NOMO-1 (cell line): ENCODE measurements around the gene AEBP1.
"Not testable (repeated sequence)": the region's sequence is repeated elsewhere in the genome, so short reads cannot be mapped to it uniquely, and the experiment has no call there.

Source experiments
- DNase-seq, 2 experiments: peaks; one replicate each; lab custom pipeline; 2025; ENCODE audit not compliant: unreplicated experiment in 2 of 2; lab: John Stamatoyannopoulos, UW

Gene AEBP1

GRCh38 chr7:44116087-44116788, 12.1 kb downstream of the AEBP1 start:
- no peak for DNase-seq

DNA sequence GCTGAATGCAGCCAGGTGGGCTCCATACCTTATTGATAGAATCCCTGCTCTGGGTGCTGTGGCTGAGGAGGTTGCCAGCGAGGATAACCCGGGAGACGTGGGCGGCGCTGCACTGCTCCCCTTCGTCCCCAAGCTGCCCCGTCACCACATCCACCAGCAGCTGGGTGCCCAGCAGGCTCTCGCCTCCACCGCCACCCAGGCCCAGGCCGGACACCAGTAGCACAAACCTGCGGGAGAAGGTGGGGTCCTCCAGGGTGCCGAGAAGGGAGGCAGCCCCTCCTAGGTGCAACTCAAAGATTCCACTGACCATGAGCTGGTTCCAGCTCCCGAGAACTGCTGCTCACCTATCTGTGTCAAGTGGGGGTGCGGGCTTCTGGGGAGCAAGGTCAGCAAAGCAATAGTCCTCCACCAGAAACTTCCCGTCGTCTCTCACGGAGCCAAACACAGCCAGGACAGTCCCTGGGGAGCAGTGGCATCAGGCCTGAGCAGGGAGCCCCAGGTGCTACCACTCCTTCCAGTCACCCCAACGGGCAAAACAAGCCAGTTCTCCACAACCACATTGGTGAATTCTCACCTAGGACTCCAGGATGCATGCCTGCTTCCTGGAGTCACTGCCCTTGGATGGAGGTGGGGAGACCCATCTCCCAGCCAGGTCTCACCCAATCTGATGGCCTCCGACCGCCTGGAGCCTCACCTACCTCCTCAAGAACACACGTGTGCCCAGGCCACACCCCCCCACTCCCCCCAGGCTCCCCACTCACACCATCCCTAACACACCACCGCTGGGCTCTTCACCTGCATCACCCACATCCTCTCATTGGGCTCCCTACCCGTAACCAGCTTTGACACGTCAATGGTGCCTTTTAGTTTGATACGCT, 12.9 kb downstream of the AEBP1 start:
- DNase-seq = no peak

DNA sequence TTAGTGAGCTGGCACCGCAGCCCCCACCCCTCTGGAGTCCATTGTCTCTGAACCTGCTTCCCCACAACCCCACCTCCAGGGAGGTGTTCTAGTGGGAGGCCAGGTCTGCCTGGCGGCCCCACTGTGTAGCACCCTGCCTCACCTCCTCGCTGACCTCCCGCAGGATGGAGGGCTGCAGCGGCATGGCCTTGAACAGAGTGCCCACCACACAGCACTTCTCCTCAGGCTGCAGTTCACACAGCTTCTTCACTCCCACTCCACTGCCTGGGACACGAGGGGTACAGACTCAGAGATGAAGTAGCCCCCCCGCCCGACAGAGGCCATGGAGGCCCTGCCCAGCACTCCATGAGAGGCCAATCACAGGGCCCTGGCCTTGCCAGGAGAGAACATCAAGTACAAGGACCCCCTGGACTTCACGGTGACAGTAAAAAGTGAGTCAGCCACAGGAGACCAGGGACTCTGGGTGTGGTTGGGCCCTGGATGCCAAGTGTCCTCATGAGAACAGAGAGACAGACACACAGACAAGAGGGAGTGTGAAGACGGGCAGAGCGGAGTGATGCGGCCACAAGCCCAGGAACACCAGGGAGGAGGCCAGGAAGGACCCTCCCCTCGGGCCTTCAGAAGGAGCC, 13.8 kb downstream of the AEBP1 start:
- no peak for DNase-seq

DNA sequence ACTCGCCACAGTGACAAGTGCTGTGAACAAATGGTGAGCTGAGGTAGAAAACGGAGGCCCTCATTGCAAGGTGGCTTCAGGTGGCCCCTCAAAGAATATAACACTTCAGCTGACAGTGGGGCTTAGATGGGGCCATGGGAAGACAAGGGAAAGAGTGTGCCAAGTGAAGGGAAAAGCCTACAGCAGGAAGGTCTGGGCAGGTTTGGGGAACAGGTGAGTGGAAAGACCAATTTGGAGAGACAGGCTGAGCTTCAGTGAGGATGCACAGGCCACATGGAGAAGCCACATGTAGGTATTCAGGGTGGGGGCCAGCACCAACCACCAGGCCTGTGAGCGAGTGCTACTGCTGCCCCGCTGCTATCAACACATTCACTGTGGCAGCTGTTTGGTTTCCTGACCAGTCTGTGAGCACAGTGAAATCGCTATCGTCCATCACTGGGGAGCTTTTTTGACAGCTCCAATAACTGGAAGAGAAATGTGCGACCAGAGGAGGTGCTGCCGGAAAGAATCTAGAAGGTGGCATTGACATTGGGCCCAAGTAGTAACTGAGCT, 15.8 kb downstream of the AEBP1 start:
- DNase-seq = no peak

DNA sequence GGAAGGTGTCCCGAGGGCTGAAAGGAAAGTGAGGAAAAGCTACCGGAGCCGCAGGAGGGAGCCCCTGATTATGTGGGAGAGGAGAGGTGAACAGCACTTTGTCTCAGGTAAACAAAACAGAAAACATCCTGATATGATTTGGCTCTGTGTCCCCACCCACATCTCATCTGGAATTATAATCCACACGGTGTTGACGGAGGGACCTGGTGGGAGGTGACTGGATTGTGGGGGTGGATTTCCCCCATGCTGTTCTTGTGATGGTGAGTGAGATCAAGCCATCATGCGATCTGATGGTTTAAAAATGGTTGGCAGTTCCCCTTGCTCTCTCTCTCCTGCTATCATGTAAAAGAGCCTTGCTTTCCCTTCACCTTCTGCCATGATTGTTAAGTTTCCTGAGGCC, 16.2 kb downstream of the AEBP1 start:
- no peak for DNase-seq

DNA sequence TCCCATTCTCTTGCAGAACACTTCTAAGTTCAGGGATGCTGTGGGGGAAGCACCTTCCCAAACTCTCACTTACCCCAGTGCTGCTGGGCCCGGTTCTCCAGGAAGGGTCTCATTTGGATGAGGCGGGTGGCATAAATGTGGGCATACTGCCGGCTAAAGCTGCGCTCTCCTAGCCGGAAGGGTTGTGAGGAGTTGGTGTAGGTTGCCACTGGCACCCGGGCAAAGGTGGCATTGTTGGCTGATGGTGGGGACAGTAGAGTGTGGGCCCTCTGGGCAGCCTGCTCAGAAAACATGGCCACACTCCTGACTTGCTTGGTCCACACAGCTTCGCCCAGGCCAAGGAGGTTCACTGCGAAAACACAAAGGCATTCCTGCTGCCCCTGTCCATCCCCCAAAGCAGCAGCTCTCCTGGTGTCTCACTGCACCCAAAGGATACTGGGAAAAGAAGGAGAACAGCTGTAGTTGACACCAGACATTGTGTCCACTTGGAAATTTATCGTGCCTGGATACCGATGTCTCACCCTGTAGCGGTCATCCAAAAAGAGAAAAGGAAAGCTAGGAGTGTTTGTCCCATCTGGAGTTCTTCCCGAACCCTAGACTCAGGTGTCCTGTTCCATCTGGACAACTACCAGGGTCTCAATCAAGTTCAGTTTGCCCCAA, 17.7 kb downstream of the AEBP1 start:
- DNase-seq = no peak

GRCh38 chr7:44122529-44122928, 18.4 kb downstream of the AEBP1 start:
- no peak for DNase-seq

DNA sequence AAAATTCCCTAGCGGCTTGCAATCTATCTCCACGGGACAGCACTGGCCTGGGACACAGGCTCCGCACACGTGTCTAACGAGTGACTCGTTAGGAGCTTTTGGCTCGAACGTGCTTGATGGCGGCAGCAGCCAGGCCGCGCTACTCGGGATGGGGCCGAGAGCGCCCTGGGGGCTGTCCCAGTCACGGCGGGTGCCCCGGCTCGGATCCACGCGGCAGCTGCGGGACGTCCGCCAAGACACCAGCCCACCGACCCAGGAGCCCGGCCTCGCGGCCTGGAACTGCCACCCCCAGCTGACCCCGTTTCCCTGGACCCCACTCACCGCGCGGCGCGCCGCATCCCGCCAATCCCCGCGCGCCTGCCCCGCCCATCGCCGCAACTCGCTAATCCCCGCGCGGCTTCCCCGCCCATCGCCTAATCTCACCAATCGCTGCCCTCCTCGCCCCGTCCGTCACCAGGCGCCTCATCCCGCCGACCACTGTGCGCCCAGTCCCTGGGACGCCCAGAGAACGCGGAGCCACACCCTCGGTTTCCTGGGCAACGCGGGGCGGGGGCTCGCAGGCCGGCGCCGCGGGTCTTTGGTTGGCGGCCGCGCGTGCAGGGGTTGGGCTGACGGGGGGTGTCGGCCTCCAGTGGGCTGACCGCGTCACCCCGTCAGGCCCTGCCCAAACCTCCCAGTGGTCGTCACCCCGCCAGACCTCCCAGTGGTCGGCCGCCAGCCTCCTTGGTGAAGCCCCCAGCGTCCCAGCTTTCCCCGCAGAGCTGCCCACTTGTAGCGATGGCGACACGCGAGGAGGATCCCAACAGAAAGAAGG, 19.3 kb downstream of the AEBP1 start, which contains the start of gene POLD2:
POLD2 (minus strand) TSS at position 359 of the 814 bp plus-strand sequence. CDS start 1,495 bp downstream, outside the sequence.
- DNase-seq = peak; percentile 94 to 98

DNA sequence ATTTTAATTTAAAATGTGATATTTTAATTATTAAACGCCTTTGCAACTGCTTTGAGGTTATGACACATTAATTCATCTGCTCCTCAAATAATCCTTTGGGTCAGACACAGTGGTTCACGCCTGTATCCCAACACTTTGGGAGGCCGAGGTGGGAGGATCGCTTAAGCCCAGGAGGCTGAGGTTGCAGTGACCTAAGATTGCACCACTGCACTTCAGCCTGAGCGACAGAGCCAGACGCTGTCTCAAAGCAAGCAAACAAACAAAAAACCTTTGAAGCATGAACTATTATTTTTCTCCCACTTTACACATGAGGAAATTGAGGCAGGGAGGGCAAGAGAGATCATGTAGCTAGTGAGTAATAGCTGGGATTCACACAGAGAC, 20.7 kb downstream of the AEBP1 start:
- no peak for DNase-seq

- not testable (repeated sequence) for DNase-seq
Observed at GRCh38 chr7:44126574-44126973, 22.4 kb downstream of the AEBP1 start.

DNA sequence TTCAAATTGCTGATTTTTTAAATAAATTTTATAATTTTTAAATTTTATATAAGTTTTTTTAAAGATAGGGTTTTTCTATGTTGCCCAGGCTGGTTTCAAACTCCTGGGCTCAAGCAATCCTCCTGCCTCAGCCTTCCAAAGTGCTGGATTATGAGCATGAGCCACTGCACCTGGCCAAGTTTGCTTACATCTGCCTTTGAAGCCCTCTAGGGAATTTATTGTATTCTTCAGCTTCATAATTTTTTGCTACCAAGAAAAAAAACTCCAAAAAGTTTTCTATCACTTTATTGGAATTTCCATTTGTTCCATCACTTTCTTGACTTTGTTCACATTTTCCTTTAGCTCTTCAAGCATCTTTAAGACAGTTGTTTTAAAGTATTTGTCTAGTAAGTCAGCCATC, 23.0 kb downstream of the AEBP1 start:
- DNase-seq = no peak

- DNase-seq = no peak
Observed at GRCh38 chr7:44128721-44129582, 24.8 kb downstream of the AEBP1 start.

DNA sequence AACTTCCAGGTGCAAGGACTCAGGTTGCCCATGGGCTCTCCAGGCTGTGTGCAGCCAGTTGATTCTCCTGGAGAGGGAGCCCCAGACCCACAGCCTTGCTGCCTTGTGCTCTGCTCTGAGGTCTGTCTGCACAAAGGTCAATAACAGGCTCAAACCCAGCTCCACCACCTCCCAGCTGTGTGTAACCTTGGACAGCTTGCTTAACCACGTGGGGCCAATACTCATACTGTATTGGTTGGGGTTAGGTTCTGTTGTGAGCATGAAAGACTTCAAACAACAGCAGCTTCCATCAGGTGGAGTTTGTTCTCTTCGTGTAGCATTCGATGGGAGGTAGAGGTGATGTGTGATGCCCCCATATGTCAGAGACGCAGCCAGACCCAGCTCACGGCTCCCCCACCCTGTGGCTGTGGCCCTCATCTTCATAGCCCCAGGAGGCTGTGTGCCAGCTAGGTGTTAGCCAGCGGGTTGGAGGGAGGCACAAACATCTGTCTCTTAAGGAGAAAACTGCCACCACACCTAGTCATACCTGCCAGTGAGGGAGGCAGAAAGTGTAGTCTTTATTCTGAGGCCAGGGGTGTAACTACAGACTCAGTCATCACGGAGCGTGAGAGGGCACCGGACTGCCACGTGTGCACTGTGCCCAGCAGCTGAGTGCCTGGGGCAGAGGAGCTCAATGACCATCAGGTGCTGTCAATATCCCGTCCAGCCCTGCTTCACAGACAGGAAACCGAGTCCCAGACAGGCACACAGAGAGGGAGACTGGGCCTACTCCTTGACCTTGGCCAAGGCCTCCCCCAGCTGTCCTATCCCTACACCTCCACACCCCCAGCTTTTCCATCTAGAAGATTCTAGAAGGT, 27.3 kb downstream of the AEBP1 start:
- DNase-seq = no peak

- no peak for DNase-seq
Observed at GRCh38 chr7:44132039-44132438, 27.9 kb downstream of the AEBP1 start.

DNA sequence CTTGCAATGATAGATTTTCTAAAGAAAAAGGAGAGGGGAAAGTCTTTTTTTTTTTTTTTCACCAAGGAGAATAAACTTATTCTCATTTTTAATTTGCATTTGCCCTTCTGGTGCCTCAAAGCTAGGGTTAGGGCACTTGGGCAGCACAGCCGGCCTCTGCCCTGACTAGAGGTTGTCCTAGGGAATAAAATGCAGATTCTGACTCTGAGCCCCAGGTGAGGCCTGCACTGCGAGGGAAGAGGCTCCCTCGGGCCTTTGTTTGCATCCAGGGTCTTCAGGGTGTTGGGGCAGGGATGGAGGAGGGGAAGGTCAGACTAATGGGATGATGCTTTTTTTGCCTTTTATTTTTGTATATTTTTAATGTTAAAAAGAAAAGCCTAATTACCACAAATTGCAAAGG, 29.1 kb downstream of the AEBP1 start:
- DNase-seq = no peak

GRCh38 chr7:44134943-44135628, 30.9 kb downstream of the AEBP1 start:
- DNase-seq = no peak

DNA sequence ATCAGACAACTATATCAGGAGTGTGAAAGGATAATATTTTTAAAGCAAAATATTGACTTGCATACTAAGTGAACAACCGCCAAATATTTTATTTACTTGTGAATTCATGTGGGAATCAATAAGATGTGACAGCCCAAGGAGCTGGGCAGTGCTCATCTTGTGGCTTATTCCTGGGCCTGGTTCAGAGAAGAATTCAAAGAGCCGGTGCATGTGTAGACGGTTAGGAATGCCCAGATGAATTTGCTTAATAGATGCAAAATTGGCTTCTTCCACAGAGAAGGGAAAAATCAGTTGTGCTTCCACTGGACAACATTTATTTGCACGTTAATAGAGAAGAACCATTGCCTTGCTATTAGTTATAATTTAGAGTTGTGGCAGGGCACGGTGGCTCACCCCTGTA, 32.6 kb downstream of the AEBP1 start:
- no peak for DNase-seq

- DNase-seq = no peak
Observed at GRCh38 chr7:44138698-44139097, 34.6 kb downstream of the AEBP1 start.
